ENCODE measurements around the gene ADAM12.

Gene ADAM12

DNA sequence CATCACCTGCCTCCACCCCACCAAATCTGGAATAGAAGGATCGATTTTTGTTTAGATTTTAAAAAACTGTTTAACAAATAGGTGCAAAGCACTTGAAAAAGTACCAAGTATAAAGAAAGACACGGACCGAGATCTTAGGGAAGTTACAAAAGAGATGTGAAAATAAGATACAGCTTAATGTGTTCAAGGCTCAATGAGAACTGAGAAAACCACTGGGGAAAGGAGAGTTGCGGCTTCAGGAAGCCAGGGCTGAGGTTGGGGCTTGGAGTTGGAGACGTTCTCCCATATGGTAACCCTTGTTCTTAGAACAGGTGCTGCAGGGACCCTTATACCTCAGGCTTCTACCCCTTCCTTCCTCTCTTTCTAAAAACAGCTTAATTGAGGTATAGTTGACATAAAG, 351.8 kb downstream of the ADAM12 start:
- TF ChIP-seq, protein P1, sequence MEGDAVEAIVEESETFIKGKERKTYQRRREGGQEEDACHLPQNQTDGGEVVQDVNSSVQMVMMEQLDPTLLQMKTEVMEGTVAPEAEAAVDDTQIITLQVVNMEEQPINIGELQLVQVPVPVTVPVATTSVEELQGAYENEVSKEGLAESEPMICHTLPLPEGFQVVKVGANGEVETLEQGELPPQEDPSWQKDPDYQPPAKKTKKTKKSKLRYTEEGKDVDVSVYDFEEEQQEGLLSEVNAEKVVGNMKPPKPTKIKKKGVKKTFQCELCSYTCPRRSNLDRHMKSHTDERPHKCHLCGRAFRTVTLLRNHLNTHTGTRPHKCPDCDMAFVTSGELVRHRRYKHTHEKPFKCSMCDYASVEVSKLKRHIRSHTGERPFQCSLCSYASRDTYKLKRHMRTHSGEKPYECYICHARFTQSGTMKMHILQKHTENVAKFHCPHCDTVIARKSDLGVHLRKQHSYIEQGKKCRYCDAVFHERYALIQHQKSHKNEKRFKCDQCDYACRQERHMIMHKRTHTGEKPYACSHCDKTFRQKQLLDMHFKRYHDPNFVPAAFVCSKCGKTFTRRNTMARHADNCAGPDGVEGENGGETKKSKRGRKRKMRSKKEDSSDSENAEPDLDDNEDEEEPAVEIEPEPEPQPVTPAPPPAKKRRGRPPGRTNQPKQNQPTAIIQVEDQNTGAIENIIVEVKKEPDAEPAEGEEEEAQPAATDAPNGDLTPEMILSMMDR (IDR thresholded peaks at IDR 0.05), result no peak
- Histone ChIP-seq H3K27ac (no peak overlapping the region), H3K4me3 (ENCODE audit: low read depth in 1 of 2, low read length in 1 of 2) (no peak overlapping the region), H3K4me1 (ENCODE audit: control insufficient read depth in 1 of 2, insufficient read depth in 1 of 2, low read depth in 1 of 2, low read length in 1 of 2) (peaks cover 0 to under 1% of the 10 kb centered on the region in 2 experiments), H3K9me3 (no peaks in the 10 kb centered on the region), H3K36me3 (no peaks in the 10 kb centered on the region), H3K27me3 (no peaks in the 10 kb centered on the region)

DNA sequence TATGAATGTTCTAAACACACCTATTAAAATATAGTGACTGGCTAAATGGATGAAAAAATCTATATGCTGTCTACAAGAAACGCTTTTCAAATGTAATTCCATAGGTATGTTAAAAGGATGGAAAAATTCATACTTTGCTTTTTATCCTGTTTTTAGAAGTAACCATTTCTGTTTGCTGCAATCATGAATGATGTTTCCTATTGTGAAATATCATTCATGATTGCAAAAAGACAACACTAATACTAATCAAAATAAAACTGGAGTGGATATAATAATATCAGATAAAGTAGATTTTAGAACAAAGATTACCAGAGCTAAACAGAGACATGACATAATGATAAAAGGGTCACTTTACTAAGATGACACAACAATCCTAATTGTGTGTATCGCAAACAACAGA, 353.7 kb downstream of the ADAM12 start:
- no peaks in the 10 kb centered on the region for H3K36me3 ChIP-seq
- no peaks in the 10 kb centered on the region for H3K27me3 ChIP-seq
- H3K27ac ChIP-seq, result no peak overlapping the region
- no peaks in the 10 kb centered on the region for H3K9me3 ChIP-seq
- no peaks in the 10 kb centered on the region for H3K4me1 ChIP-seq (ENCODE audit: control insufficient read depth in 1 of 2, insufficient read depth in 1 of 2, low read depth in 1 of 2, low read length in 1 of 2)
- TF ChIP-seq, protein P1 (IDR thresholded peaks at IDR 0.05), result no peak
- no peak overlapping the region for H3K4me3 ChIP-seq (ENCODE audit: low read depth in 1 of 2, low read length in 1 of 2)

GRCh38 chr10:126029999-126030398, 358.3 kb downstream of the ADAM12 start:
- no peak overlapping the region for H3K4me3 ChIP-seq (ENCODE audit: low read depth in 1 of 2, low read length in 1 of 2)
- H3K9me3 ChIP-seq, result no peaks in the 10 kb centered on the region
- no peaks in the 10 kb centered on the region for H3K4me1 ChIP-seq (ENCODE audit: control insufficient read depth in 1 of 2, insufficient read depth in 1 of 2, low read depth in 1 of 2, low read length in 1 of 2)
- no peaks in the 10 kb centered on the region for H3K27me3 ChIP-seq
- TF ChIP-seq, protein P1 (IDR thresholded peaks at IDR 0.05), result no peak
- H3K36me3 ChIP-seq, result no peaks in the 10 kb centered on the region
- no peak overlapping the region for H3K27ac ChIP-seq

- no peaks in the 10 kb centered on the region for H3K4me1 ChIP-seq (ENCODE audit: control insufficient read depth in 1 of 2, insufficient read depth in 1 of 2, low read depth in 1 of 2, low read length in 1 of 2)
- TF ChIP-seq, protein P1 (IDR thresholded peaks at IDR 0.05), result no peak
- no peaks in the 10 kb centered on the region for H3K27me3 ChIP-seq
- H3K9me3 ChIP-seq, result no peaks in the 10 kb centered on the region
- no peaks in the 10 kb centered on the region for H3K36me3 ChIP-seq
- H3K27ac ChIP-seq, result no peak overlapping the region
- H3K4me3 ChIP-seq (ENCODE audit: low read depth in 1 of 2, low read length in 1 of 2), result no peak overlapping the region
These were observed 360.6 kb downstream of the ADAM12 start for GRCh38 chr10:126027692-126028091.

GRCh38 chr10:126022841-126023240, 365.4 kb downstream of the ADAM12 start:
- H3K36me3 ChIP-seq, result no peaks in the 10 kb centered on the region

More at GRCh38 chr10:126022841-126023240, 365.4 kb downstream of the ADAM12 start:
- Histone ChIP-seq H3K27ac (no peak overlapping the region), H3K27me3 (no peaks in the 10 kb centered on the region), H3K4me3 (ENCODE audit: low read depth in 1 of 2, low read length in 1 of 2) (no peak overlapping the region), H3K9me3 (no peaks in the 10 kb centered on the region), H3K4me1 (ENCODE audit: control insufficient read depth in 1 of 2, insufficient read depth in 1 of 2, low read depth in 1 of 2, low read length in 1 of 2) (no peaks in the 10 kb centered on the region)
- TF ChIP-seq, protein P1 (IDR thresholded peaks at IDR 0.05), result no peak

Measured in neutrophil (primary cell).